Spinal cord (tissue), 10 donors: Measurements from ENCODE around the gene DMXL1. TPM values are rescaled to one million over a fixed set of nuclear protein-coding genes. Genes with fewer than 3 reads are reported as not detected.
"Not testable (repeated sequence)": the region's sequence is repeated elsewhere in the genome, so short reads cannot be mapped to it uniquely, and the experiment has no call there.

ENCODE experiments used
- DNase-seq, 6 donors: peaks; one replicate each; pipeline versions ENCODE4 v3.0.0 to v3.0.0-alpha.2; 2013 to 2015; ENCODE audit warnings: low spot score in 6 of 6, low read depth in 4 of 6
- H3K27ac ChIP-seq: one replicate; pipeline ENCODE4 v1.5.1; 2013; ENCODE audit warnings: low read depth, low read length, control low read depth
- H3K27me3 ChIP-seq: one replicate; pipeline ENCODE4 v1.6.1; 2013; ENCODE audit warnings: low read length; ENCODE audit not compliant: control insufficient read depth, insufficient read depth
- H3K36me3 ChIP-seq: one replicate; pipeline ENCODE4 v1.6.1; 2013; ENCODE audit warnings: low read length; ENCODE audit not compliant: control insufficient read depth, insufficient read depth
- H3K4me1 ChIP-seq: one replicate; pipeline ENCODE4 v1.6.1; 2013; ENCODE audit warnings: low read length; ENCODE audit not compliant: control insufficient read depth, insufficient read depth
- H3K4me3 ChIP-seq: one replicate; pipeline ENCODE4 v1.5.1; 2013; ENCODE audit warnings: low read depth, low read length, control low read depth
- H3K9me3 ChIP-seq: one replicate; pipeline ENCODE4 v1.6.1; 2013; ENCODE audit warnings: low read length; ENCODE audit not compliant: control insufficient read depth, insufficient read depth
- WGBS: methylation state at CpG from one replicate; pipeline ENCODE4 v1.1.5; 2013; ENCODE audit warnings: missing lambda C conversion rate; ENCODE audit not compliant: insufficient coverage; 5-methylcytosine and 5-hydroxymethylcytosine counted together
- polyA plus RNA-seq, 2 donors: library from polyadenylated mRNA; unstranded; fragments of 120-200 nt; gene quantifications; one replicate each; pipeline ENCODE4 v1.2.1, GENCODE V29; 2013; ENCODE audit not compliant: insufficient read length in 2 of 2
- total RNA-seq, 2 donors: library from RNA; depleted of rRNA in 1 of 2; stranded (reverse); fragments of 120-200 nt in 1 of 2; fragments of >200 nt in 1 of 2; gene quantifications; one replicate each; pipeline versions ENCODE4 v1.2.3 to v1.2.4, GENCODE V29; 2013 to 2014
- donor health status: healthy.

DMXL1 gene
- total and polyA plus RNA-seq, 4 donors = 34.2 to 136 (median 48.4) TPM

DNA sequence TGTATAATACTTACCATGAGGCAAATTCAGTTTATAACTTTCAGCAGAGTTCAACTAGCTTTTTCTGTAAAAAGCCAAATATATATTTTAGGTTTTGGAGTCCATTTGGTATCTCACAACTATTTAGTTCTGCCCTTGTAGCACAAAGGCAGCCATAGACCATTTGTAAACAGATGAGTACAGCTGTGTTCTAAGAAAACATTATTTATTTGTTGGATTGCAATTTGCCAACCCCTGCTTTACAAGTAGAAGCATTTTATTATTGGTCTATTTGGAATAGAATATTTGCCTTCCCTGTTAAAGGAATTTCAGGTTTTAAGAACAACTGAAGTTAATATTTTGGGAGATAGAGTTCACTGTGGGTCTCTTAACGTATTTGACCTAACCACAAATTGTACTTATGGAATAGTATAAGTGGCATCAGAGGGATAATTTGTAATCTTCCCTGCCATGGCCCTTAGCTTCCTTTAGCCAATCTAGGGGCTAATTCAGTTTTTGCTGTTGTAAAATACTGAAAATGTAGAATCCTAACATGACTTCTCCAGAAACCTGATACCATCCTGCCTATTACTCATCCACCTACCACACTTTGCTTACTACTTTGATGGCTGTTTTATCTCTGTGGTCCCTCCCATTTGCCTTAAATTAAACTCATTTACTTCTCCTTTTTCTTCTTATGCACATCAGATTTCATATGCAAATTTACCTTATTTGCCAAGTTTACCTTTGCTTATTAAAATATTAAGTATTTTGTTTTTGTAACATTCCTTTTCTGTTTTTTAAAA lies 109.2 kb downstream of the DMXL1 start:
- Histone ChIP-seq H3K27ac (no peak overlapping the region), H3K36me3 (peaks cover 3% of the 10 kb centered on the region), H3K4me1 (no peaks in the 10 kb centered on the region), H3K4me3 (no peak overlapping the region), H3K9me3 (no peaks in the 10 kb centered on the region), H3K27me3 (no peaks in the 10 kb centered on the region)
- DNase-seq = no peak
- no CpG with 5 or more reads among the region's 1 CpG for WGBS

GRCh38 chr5:119185512-119185911 lies 114.6 kb downstream of the DMXL1 start:
- no CpG with 5 or more reads among the region's 2 CpGs for WGBS
- not testable (repeated sequence) for DNase-seq

DNA sequence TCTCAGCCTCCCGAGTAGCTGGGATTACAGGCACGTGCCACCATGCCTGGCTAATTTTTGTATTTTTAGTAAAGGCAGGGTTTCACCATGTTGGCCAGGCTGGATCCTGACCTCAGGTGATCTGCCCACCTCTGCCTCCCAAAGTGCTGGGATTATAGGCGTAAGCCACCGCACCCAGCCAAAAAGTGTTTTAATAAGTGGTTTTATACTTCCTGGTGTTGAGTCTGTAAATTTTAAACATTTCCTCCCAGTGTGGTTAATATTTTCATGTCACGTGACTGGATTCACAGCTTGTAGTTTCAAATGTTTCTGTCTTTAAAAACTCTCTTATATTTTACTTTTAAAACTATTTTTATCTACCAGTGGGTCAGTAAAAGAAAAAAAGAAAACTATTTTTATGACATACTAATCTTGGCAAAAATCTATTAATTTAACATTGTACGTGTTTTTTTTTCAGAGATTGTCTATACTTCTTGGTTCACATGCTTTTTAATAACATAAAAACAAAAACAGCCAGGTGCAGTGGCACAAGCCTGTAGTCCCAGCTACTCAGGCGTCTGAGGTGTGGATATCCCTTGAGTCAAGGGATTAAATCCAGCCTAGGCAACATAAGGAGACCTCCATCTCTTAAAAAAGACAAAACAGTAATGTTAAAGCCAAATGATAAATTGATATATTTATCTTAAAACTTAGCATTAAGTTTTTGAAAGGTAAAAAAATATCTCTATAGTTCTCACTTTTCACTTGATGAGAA lies 117.1 kb downstream of the DMXL1 start:
- H3K36me3 ChIP-seq = peaks cover 3% of the 10 kb centered on the region
- no peak overlapping the region for H3K27ac ChIP-seq
- DNase-seq = no peak
- WGBS = no CpG with 5 or more reads among the region's 7 CpGs
- no peaks in the 10 kb centered on the region for H3K27me3 ChIP-seq
- no peaks in the 10 kb centered on the region for H3K9me3 ChIP-seq
- no peak overlapping the region for H3K4me3 ChIP-seq
- no peaks in the 10 kb centered on the region for H3K4me1 ChIP-seq

More at GRCh38 chr5:119185512-119185911, 114.6 kb downstream of the DMXL1 start:
- not testable (repeated sequence) for H3K27me3 ChIP-seq, H3K9me3 ChIP-seq, H3K4me3 ChIP-seq, H3K4me1 ChIP-seq, H3K27ac ChIP-seq, H3K36me3 ChIP-seq

- Histone ChIP-seq H3K4me3 (no peak overlapping the region), H3K27ac (no peak overlapping the region), H3K9me3 (no peaks in the 10 kb centered on the region), H3K4me1 (no peaks in the 10 kb centered on the region), H3K27me3 (no peaks in the 10 kb centered on the region), H3K36me3 (no peaks in the 10 kb centered on the region)
- DNase-seq = no peak
- WGBS = 100% methylated on average over 1 of the region's 1 CpG
These were observed 119.7 kb downstream of the DMXL1 start for GRCh38 chr5:119190470-119191095.

- no peaks in the 10 kb centered on the region for H3K4me1 ChIP-seq
These were observed 121.1 kb downstream of the DMXL1 start for GRCh38 chr5:119191944-119192343.

DNA sequence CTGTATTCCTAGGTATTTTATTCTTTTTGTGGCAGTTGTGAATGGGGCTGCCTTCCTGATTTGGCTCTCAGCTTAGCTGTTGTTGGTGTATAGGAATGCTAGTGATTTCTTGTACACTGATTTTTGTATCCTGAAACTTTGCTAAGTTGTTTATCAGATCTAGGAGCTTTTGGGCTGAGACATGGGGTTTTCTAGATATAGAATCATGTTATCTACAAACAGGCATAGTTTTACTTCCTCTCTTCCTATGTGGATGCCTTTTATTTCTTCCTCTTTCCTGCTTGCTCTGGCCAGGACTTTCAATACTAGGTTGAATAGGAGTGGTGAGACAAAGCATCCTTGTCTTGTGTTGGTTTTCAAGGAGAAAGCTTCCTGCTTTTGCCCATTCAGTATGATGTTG lies 129.9 kb downstream of the DMXL1 start:
- H3K27ac ChIP-seq = no peak overlapping the region
- H3K27me3 ChIP-seq = no peaks in the 10 kb centered on the region
- peaks cover 22% of the 10 kb centered on the region for H3K36me3 ChIP-seq

More at GRCh38 chr5:119191944-119192343, 121.1 kb downstream of the DMXL1 start:
- H3K36me3 ChIP-seq = no peaks in the 10 kb centered on the region
- no peak for DNase-seq
- H3K4me3 ChIP-seq = no peak overlapping the region
- 83% methylated on average over 1 of the region's 1 CpG for WGBS
- no peak overlapping the region for H3K27ac ChIP-seq
- H3K27me3 ChIP-seq = no peaks in the 10 kb centered on the region
- H3K9me3 ChIP-seq = no peaks in the 10 kb centered on the region

DNA sequence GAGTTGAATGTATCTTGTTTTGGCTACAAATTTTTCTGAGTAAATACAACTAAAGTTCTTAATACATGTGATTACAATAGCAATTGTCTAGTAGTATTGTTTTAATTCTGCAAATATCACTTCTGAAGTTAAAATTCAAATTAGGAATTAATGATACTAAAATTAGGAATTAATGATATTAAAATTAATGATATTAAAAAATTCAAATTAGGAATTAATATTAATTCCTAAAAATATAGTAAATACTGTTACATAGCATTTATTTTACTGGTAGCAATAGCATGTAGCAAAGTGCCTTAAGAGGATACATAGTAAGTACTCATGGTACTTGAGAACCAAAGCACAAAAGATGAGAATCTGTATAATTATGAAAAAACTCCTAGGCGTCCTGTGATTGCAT lies 136.2 kb downstream of the DMXL1 start:
- Histone ChIP-seq H3K9me3 (no peaks in the 10 kb centered on the region), H3K4me3 (no peak overlapping the region), H3K36me3 (peaks cover 9% of the 10 kb centered on the region), H3K27me3 (no peaks in the 10 kb centered on the region), H3K4me1 (no peaks in the 10 kb centered on the region), H3K27ac (no peak overlapping the region)
- no peak for DNase-seq
- no CpG with 5 or more reads among the region's 1 CpG for WGBS

More for the DNA sequence above, 129.9 kb downstream of the DMXL1 start:
- H3K4me3 ChIP-seq = no peak overlapping the region
- no peaks in the 10 kb centered on the region for H3K9me3 ChIP-seq
- no peak for DNase-seq
- no peaks in the 10 kb centered on the region for H3K4me1 ChIP-seq

DNA sequence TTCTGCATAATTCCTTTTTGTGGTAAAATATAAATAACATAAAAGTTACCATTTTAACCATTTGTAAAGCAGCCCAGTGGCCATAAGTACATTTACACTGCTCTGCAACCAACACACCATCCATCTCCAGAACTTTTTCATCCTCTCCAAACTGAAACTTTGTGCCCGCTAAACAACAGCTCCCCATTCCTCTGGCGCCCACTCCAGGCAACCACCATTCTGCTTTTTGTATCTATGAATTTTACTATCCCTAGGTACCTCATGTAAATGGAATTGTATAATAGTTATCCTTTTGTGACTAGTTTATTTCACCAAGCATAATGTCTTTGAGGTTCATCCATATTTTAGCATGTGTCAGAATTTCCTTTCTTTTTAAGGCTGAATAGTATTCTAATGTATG lies 141.1 kb downstream of the DMXL1 start:
- DNase-seq = no peak
- no peaks in the 10 kb centered on the region for H3K4me1 ChIP-seq
- H3K36me3 ChIP-seq = peaks cover 5% of the 10 kb centered on the region
- no peaks in the 10 kb centered on the region for H3K9me3 ChIP-seq
- H3K27me3 ChIP-seq = no peaks in the 10 kb centered on the region
- H3K4me3 ChIP-seq = no peak overlapping the region
- WGBS = no CpG with 5 or more reads among the region's 2 CpGs
- no peak overlapping the region for H3K27ac ChIP-seq

DNA sequence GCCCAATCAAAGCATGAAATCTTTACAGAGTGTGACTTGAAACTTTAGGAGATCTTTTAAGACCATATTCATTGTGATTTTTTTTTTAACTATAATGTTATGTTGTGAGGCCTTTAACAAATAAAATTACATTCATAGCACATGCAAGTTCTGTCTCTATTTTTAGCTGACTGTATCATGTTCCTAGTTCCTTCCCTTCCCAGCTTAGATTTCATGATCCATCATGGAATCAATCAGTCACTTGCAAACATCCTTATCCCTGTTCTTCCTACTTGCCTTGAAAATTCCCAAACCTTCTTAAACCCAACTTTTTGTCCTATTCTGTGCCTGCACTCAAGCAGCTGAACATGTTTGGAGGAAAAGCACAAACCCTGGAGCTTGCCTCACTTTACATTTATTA lies 141.8 kb downstream of the DMXL1 start:
- Histone ChIP-seq H3K36me3 (peaks cover 5% of the 10 kb centered on the region), H3K4me3 (no peak overlapping the region), H3K27me3 (no peaks in the 10 kb centered on the region), H3K4me1 (no peaks in the 10 kb centered on the region), H3K9me3 (no peaks in the 10 kb centered on the region), H3K27ac (no peak overlapping the region)
- DNase-seq = no peak
